ENCODE data around the gene SLC27A3.

DNA sequence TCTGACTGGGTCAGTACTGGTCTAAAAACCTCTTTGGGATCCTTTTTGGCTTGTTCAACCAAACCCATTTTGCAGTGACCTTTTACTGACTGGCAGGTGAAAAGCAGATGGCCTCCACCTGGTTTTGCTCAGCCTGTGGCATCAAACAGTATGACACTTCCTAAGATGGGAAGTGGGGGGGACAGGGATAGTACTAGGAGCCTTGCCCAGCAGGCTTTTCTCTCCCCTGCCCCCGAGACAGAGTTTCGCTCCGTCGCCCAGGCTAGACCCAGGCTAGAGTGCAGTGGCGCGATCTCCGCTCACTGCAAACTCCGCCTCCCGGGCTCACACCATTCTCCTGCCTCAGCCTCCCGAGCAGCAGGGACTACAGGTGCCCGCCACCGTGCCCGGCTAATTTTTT lies 29.0 kb upstream of the SLC27A3 start:
- no peak for TF ChIP-seq POLR2A (IDR thresholded peaks at IDR 0.05)
- TF ChIP-seq, protein P1, sequence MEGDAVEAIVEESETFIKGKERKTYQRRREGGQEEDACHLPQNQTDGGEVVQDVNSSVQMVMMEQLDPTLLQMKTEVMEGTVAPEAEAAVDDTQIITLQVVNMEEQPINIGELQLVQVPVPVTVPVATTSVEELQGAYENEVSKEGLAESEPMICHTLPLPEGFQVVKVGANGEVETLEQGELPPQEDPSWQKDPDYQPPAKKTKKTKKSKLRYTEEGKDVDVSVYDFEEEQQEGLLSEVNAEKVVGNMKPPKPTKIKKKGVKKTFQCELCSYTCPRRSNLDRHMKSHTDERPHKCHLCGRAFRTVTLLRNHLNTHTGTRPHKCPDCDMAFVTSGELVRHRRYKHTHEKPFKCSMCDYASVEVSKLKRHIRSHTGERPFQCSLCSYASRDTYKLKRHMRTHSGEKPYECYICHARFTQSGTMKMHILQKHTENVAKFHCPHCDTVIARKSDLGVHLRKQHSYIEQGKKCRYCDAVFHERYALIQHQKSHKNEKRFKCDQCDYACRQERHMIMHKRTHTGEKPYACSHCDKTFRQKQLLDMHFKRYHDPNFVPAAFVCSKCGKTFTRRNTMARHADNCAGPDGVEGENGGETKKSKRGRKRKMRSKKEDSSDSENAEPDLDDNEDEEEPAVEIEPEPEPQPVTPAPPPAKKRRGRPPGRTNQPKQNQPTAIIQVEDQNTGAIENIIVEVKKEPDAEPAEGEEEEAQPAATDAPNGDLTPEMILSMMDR (IDR thresholded peaks at IDR 0.05) = no peak
